Islet precursor cell (in vitro differentiated cells): ENCODE measurements around the gene SMG7.

Source experiments
- DNase-seq: peaks from one replicate; pipeline ENCODE4 v3.0.0-alpha.2; 2018

The SMG7 gene

GRCh38 chr1:183514235-183514634 is 41.9 kb downstream of the SMG7 start:
- DNase-seq = no peak

GRCh38 chr1:183515002-183515689 is 42.8 kb downstream of the SMG7 start:
- no peak for DNase-seq

DNA sequence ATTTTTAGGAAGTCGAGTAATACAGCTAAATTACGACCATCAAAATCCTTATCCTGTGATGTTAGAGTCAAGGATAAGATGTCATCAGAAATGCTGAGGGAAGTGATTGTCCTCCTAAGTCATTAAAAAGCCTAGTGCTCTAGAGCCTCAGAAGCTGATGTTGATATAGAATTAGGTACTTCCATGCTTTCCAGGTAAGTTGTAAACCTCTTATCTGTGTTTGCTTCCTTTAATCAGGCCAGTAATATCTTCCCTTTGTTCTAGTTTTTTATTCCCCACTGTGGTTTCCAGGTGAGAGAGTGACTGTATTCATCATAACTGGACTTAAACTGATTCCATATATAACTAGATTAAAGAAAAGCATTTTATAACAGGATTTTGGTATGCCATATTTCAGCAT is 44.4 kb downstream of the SMG7 start:
- DNase-seq = no peak

DNA sequence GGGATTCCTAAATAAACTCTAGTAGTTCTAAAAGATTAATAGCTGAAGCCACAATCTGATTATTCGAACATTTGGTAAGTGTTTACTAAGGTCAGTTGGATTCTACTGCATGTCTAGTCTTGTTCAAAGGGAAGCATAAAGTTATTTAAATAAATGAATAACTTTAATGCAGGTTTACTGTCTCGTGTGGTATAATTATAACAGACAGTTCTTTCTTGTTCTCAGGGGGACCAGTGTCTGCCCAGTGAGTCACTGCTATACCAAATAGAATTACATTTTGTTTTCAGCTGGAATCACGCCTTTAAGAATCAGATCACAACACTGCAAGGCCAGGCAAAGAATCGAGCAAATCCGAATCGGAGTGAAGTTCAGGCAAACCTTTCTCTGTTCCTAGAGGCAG is 45.1 kb downstream of the SMG7 start:
- DNase-seq = no peak

- no peak for DNase-seq
These were observed 48.1 kb downstream of the SMG7 start for GRCh38 chr1:183520379-183520778.

DNA sequence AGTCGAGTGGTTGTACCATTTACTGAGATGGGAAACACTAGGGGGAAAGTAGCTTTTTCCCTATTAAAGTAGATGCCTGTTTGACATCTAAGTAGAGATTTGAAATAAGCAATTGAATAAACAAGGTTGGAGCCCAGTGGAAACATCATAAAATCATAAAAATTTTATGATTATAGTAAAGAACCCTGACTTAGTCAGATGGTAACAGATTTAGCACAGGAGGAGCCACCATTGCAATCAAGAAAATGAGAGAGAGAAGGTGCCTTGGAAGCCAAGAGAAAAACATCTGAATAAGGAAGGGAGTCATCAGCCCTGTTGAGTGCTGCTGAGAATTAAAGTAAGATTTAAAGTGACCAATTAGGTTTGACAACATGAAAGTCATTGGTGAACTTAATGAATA is 49.8 kb downstream of the SMG7 start:
- DNase-seq = no peak

- DNase-seq = no peak
These were observed 56.3 kb downstream of the SMG7 start for GRCh38 chr1:183528577-183528976.

DNA sequence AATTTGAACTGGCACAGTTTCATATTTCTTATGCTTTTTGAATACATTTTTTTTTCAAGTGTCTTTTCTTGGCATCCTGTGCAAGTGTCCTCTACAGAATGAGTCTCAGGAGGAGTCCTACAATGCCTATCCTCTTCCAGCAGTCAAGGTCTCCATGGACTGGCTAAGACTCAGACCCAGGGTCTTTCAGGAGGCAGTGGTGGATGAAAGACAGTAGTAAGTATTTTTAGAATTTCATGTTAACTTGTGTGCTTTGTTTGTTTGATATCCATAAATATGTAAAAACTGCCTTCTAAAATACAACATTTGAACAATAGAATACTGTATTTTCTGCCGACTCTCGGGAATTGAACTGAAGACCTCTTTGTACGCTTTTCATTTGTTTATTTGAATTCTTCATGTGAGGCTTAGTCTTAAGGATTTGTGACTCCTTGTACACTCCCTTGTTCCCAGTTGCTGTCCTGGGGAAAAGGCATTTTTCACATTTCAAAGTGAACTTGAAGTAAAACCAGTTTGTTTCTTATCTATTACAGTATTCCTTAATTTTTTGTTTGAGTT is 61.4 kb downstream of the SMG7 start:
- no peak for DNase-seq

DNA sequence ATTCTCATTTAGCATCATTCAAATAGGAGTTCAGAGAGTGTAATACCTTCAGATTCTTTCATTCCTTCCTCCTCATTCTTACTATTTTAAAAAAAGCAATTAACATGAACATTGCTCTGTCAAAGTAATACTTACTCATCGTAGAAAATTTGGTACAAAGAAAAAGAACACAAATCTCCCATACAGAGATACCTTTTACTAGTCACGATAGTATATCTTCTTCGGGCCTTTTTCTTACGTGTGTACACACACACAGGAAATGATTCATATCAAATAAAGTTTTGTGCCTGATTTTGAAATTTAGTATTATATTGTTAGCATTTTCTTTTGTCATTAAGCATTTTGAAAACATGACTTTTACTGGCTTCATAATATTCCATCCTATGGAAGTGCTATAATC is 65.1 kb downstream of the SMG7 start:
- DNase-seq = no peak

GRCh38 chr1:183543619-183544204 is 71.4 kb downstream of the SMG7 start:
- DNase-seq = peak; percentile 54

- DNase-seq = no peak
These were observed 72.4 kb downstream of the SMG7 start for GRCh38 chr1:183544598-183545297.

DNA sequence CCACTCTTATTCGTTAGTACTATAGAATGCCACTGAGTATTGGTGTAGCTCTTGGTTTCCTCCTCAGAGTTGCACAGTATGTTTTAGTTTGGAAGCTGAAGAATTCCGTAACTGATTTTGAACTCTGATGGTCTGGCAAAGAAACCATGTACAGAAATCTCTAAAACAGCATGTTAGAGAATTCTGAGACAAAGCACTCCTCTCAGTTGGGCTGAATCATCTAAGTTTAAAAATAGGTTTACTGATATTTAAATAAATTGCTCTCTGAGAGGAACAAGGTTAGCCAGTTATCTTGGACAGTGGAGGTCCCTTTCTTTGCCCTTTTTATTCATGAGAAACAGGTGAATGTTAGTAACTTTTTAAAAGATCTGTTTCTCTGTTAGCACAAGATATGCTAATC is 74.1 kb downstream of the SMG7 start:
- DNase-seq = no peak

- DNase-seq = no peak
These were observed 75.8 kb downstream of the SMG7 start for GRCh38 chr1:183548116-183548515.

DNA sequence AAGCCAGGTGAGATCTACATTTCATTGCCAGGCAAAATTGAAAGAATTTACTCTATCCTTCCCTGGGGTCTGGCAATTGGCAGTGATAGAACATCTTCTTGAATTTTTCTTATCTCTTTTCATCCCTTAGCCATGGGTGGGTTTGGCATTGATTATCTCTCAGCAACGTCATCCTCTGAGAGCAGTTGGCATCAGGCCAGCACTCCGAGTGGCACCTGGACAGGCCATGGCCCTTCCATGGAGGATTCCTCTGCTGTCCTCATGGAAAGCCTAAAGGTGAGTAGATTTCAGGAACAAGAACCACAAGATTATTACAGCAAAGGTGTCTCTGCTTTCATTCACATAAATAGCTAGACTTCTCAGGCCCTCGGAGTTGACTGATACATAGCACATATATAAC is 78.6 kb downstream of the SMG7 start:
- no peak for DNase-seq

GRCh38 chr1:183551924-183552323 is 79.6 kb downstream of the SMG7 start:
- no peak for DNase-seq

DNA sequence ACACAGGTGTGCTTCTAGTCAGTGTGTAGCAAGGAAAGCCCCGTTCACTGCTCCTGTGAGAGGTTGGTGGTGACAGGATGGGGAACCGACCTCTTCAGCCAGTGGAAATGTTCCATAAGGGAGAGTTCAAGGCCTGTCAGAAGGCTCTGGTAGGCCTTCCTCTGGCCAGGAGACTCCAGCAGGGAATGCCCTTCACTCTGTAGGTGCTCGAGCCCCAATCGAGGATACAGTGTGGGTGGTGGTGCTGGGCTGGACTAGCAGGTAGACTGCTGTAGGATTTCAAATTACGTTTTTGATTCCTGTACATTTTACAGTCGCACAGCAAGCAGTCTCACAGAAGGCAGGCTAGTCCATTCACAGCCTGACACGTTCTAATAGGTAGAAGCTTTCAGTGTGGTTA is 80.1 kb downstream of the SMG7 start:
- DNase-seq = no peak

- no peak for DNase-seq
These were observed 80.6 kb downstream of the SMG7 start for GRCh38 chr1:183552891-183553290.

DNA sequence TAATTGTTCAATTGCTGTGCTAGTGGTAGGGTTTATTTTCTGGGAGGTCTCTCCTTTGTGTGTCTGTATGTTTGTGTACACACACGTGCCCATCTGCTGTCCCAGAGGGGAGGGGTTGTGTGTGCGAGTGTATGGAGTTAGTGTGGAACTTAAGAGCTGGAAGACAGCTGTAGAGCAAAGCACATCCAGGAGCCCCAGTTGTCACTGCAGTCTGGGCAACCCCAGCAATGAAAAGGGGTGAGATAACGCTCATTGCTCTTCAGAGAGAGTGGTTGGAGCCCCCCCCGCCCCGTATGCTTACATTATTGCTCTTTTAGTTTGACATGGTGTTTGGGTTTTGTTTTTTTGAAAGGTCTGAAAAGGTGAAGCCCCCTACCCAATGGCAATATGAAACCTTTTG is 81.0 kb downstream of the SMG7 start:
- DNase-seq = no peak

DNA sequence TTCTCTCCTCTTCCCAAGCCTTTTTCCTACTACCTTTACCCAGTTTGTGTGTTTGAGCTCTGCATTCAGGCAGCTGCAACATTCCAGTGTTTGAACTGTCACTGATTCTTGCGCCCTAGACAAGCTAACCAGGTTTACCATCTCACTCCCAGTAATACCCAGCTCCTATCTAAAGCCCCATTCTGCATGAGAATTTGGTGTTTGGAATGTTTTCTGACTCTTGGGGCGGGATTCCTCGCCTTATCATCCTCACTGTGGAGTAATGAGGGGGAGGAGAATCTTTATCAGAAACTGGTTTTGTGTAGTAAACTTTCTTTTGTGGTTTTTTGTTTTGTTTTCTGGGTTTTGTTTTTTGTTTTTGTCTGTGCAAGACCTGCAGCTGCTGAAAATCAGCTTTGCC is 81.5 kb downstream of the SMG7 start:
- DNase-seq = no peak

- no peak for DNase-seq
These were observed 82.3 kb downstream of the SMG7 start for GRCh38 chr1:183554577-183554976.

GRCh38 chr1:183559061-183559460 is 86.8 kb downstream of the SMG7 start:
- no peak for DNase-seq

DNA sequence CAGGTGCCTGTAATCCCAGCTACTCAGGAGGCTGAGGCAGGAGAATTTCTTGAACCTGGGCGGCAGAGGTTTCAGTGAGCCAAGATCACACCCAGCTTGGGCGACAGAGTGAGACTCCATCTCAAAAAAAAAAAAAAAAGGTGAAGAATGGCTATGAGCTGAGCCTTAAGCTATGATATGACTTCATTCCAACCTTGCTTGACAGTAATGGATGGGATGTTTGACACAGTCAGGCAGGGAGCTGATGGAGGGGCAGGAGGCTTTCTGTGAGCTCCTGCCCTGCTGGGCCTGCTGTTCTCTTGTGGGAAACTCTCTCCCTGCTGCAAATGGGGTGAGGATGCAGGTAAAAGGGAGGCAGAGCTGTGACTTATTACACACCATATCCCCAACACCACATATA is 90.4 kb downstream of the SMG7 start:
- no peak for DNase-seq

DNA sequence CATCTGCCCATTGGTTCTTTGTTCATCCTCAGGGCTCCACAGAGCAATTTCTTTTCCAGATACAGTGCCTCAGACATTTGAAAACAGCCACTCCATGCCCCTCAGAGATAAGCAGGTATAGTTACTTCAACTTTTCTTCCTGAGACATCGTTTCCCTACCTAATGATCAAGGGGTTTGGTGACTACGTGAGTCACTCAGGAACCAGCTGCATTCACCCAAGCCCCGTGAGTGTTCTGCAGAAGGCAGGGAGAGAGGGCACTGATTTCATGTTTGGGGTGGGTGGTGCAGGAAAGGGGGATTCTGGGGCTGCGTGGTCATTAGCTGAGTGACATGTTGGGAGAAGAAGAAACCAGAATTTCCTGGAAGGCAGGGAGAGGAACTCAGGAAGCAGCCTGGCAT is 93.0 kb downstream of the SMG7 start:
- DNase-seq = no peak

DNA sequence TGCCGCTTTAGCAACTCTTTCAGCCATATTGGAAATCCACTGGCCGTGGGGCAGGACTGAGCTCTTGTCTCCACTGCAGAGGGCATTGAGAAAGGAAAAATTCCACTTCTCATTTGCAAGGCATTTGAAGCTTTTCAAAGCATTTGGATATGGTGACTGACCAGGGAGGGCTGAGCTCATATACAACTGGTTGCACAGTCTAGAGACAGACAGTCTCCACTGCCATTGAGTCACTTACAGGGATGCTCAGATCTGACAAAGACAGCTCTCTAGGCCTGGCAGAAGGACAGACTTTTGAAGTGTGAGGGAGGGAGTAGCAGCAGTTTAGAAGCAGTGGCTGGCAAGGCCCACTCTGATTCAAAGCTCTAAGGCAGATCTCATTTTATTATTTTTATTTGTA is 93.7 kb downstream of the SMG7 start:
- no peak for DNase-seq
